ENCODE results near the gene TBL1XR1.
"Not testable (repeated sequence)": the region's sequence is repeated elsewhere in the genome, so short reads cannot be mapped to it uniquely, and the experiment has no call there.

TBL1XR1 gene

DNA sequence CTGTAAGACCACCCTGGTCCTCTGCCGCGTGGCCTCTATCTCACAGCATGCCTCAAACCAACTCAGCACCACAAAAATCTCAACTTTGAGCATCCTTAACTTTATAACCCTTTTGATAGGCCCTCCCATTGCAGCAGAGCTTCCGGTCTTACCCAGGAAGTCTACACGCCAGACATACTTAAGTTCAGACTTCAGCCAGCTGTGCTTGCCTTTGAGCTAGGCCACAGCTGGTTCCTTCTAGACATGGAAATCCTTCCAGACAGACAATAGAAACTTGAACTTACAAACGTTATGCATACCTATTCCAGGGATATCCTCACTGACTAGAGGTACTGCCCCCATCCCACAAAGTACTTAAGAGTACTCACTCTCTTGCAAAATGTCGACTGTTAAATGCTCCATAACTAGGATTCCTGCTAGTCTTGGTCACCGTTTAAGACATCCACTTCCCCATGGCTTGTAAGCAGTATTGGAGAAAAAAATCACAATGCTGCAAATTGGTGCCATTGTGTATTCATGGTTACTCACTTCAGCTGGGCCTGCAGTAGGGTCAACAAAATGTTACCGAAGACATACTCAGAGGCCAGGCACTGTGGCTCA is 183.5 kb downstream of the TBL1XR1 start:
- no peak for DNase-seq (ENCODE audit: low spot score)

- DNase-seq (ENCODE audit: low spot score): no peak
Observed at GRCh38 chr3:177005718-177006405, 191.4 kb downstream of the TBL1XR1 start.

- DNase-seq (ENCODE audit: low spot score): not testable (repeated sequence)
Observed at GRCh38 chr3:177000159-177000558, 197.1 kb downstream of the TBL1XR1 start.

DNA sequence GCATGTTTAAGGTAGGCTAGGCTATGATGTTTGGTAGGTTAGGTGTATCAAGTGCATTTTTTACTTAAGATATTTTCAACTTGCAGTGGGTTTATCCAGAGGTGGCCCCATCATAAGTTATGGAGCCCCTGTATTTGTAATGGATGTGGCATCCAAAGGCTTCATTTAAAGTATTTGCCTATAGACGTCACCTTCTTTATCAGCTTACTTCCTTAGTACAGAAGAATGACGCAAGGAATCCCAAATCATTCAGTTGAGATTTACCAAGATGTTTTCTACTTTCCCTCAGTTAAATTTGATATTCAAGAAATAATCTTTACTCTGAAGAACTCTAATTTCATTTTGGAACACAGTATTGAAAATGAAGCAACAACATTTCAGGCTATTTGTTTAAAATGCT is 201.3 kb downstream of the TBL1XR1 start:
- DNase-seq (ENCODE audit: low spot score): no peak

- DNase-seq (ENCODE audit: low spot score): no peak
Observed at GRCh38 chr3:176994891-176995781, 202.1 kb downstream of the TBL1XR1 start.

- no peak for DNase-seq (ENCODE audit: low spot score)
Observed at GRCh38 chr3:176994393-176994792, 202.9 kb downstream of the TBL1XR1 start.

DNA sequence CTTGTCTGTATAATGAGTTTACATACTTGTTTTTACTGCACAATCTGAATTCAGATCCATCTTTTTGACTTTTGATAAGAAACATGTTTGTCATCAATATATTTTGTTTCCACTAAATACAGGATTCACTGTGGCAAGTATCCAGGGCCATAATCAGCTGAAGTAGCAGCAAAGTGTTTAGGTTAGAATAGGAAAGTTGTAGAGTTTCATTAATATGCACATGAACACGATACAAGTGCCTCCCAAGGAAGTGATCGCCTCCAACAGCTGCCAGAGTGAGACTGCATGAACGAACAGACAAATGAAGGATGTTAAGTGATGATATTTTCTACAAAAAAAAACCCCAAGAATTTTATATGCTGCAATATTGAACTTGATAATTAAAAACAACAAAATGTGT is 204.3 kb downstream of the TBL1XR1 start:
- peak; percentile 11 for DNase-seq (ENCODE audit: low spot score)

DNA sequence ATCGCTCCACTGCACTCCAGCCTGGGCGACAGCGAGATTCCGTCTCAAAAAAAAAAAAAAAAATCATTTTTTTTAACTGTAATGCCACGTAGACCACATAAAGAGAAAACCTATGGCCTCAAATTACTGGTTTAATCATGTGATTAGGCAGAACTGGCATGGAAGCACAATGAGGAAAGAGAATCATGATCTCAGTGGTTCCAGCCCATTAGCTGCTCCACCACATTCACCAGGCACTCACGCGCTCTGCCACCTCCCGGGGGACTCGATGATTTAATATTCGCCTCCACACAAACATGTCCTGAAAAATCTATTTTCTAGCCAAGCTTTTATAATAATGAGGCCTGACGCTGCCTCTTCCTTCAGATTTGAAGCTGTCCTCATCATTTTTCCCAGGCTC is 204.7 kb downstream of the TBL1XR1 start:
- no peak for DNase-seq (ENCODE audit: low spot score)

GRCh38 chr3:176988795-176989194 is 208.5 kb downstream of the TBL1XR1 start:
- DNase-seq (ENCODE audit: low spot score): no peak

DNA sequence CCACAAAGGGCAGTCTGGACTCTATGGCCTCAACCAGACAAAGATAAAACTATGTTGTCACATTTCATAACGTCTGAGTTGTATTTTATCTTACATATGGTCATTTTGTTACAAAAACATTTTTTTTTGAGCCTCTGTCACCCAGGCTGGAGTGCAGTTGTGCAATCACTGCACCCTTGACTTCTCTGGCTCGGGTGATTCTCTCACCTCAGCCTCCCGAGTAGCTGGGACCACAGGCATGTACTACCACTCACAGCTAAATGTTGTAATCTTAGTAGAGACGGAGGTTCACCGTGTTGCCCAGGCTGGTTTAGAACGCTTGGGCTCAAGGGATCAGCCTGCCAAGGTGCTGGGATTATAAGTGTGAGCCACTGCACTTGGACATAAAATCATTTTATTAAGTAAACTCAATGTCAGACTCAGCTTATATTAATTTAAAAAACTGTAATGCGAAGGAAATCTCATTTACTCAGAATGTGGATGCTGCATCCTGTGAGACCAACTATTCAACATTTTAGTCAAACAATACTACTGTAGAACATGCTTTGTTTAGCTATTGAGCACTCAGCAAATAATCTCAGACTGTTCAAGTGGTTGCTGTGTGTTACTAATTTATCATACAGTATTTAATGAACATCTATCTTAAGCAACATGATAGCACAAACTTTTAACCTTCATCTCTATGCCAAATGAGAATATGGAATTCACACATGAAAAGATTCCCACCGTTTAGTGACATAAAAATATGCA is 209.2 kb downstream of the TBL1XR1 start:
- DNase-seq (ENCODE audit: low spot score): no peak

DNA sequence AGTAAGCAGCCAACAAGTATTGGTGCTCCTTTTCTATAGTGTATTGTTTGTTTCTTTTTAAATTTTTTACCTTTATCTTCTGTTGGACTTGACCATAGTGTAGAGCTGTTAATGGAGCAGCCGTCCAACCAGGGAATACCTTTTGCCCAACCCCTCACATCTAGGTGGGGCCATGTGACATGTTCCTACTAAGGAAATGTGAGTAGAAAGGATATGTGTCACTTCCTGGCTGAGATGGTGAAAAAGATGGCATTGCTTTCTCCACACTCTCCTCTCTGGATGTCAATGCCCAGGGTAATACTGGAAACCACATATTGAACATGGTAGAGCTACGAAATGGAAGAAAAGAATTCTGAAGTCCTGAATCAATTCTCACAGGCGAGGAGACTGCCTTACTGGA is 218.8 kb downstream of the TBL1XR1 start:
- DNase-seq (ENCODE audit: low spot score): no peak

GRCh38 chr3:176977331-176977730 is 220.0 kb downstream of the TBL1XR1 start:
- no peak for DNase-seq (ENCODE audit: low spot score)

- DNase-seq (ENCODE audit: low spot score): no peak
Observed at GRCh38 chr3:176976586-176976985, 220.7 kb downstream of the TBL1XR1 start.

GRCh38 chr3:176974279-176974678 is 223.0 kb downstream of the TBL1XR1 start:
- no peak for DNase-seq (ENCODE audit: low spot score)

GRCh38 chr3:176971613-176972174 is 225.6 kb downstream of the TBL1XR1 start:
- DNase-seq (ENCODE audit: low spot score): no peak

DNA sequence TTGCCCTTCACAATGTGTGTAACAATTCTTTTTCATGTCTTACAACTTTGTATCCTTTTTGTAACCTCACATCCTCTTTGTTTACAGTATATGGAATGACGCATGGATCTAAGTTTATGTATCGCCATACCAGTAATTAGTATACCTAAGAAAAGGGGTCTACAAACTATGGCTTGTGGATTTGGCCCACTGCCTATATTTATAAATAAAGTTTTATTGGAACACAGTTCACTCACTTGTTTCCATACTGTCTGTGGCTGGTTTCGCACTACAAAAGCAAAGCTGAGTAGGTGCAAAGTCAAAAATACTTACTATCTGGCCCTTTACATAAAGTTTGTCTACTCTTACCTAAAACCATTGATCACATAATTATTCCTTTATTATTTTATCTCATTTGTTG is 226.5 kb downstream of the TBL1XR1 start:
- no peak for DNase-seq (ENCODE audit: low spot score)

- no peak for DNase-seq (ENCODE audit: low spot score)
Observed at GRCh38 chr3:176969506-176969905, 227.8 kb downstream of the TBL1XR1 start.

Measured in Ammon's horn (tissue), 1 donor.